ENCODE data around the gene GJC3. TPM values are rescaled to one million over a fixed set of nuclear protein-coding genes. Genes with fewer than 3 reads are reported as not detected.
"Not testable (repeated sequence)": the region's sequence is repeated elsewhere in the genome, so short reads cannot be mapped to it uniquely, and the experiment has no call there.

Gene GJC3
- total RNA-seq, 2 experiments from 2014 or later, result 0.21 TPM; not detected in 1

DNA sequence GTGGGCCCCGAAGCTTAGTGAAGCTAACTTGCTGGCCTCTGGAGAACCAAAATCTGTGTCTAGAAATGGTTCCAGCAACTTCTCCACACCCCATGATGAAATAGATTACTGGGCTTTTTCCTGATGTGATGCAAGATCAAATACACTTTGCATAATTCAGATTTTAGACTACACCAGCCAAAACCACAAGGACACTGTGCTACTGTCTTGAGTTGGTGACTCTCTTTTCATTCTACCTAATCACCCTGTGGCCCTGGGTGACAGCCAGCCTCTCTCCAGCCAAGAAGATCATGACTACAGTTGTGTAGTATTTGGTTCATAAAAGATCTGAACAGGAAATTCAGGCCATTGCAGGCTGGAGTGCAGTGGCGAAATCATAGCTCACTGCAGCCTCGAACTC is 24.2 kb upstream of the GJC3 start:
- H3K27ac Mint-ChIP-seq, result no peak overlapping the region
- H3K4me3 Mint-ChIP-seq, result no peak overlapping the region
- DNase-seq (no peak), ATAC-seq (no peak)
- peaks cover 4% of the 10 kb centered on the region for H3K4me1 Mint-ChIP-seq (ENCODE audit: low read depth)
- no peaks in the 10 kb centered on the region for H3K36me3 Mint-ChIP-seq (ENCODE audit: low read depth)
- H3K27me3 Mint-ChIP-seq (ENCODE audit: low read depth), result peaks cover 9% of the 10 kb centered on the region
- peaks cover 6% of the 10 kb centered on the region for H3K9me3 Mint-ChIP-seq (ENCODE audit: insufficient read depth)
- ChIA-PET CTCF (no interaction called here), POLR2A (no interaction called here)

DNA sequence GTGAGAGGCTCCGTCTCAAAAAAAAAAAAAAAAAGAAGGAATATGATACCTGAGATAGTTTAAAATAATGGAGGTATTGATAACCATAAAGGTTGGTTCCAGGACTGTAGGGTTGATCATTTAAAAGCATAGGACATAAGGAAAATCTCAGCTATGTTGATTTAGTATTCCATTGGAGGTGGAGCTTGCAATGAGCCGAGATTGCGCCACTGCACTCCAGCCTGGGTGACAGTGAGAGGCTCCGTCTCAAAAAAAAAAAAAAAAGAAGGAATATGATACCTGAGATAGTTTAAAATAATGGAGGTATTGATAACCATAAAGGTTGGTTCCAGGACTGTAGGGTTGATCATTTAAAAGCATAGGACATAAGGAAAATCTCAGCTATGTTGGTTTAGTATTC is 23.2 kb upstream of the GJC3 start:
- H3K4me1 Mint-ChIP-seq (ENCODE audit: low read depth); H3K9me3 Mint-ChIP-seq (ENCODE audit: insufficient read depth); H3K27ac Mint-ChIP-seq; POLR2A ChIA-PET; ATAC-seq; H3K4me3 Mint-ChIP-seq; H3K27me3 Mint-ChIP-seq (ENCODE audit: low read depth); CTCF ChIA-PET; DNase-seq; H3K36me3 Mint-ChIP-seq (ENCODE audit: low read depth): not testable (repeated sequence)

DNA sequence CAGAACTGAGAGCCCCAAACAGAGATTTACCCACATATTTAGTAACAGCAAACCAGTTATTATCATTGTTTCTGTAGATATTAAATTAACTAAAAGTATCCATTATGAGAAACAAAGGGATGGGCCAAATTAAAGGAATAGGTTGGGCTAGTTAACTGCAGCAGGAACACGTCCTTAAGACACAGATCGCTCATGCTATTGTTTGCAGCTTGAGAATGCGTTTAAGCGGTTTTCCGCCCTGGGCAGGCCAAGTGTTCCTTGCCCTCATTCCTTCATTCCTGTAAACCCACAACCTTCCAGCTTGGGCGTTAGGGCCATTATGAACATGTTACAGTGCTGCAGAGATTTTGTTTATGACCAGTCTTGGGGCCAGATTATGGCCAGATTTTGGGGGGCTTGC is 21.4 kb upstream of the GJC3 start:
- ATAC-seq; H3K36me3 Mint-ChIP-seq (ENCODE audit: low read depth); DNase-seq; H3K27ac Mint-ChIP-seq; H3K4me3 Mint-ChIP-seq; H3K27me3 Mint-ChIP-seq (ENCODE audit: low read depth); H3K4me1 Mint-ChIP-seq (ENCODE audit: low read depth); H3K9me3 Mint-ChIP-seq (ENCODE audit: insufficient read depth); POLR2A ChIA-PET: not testable (repeated sequence)
- CTCF ChIA-PET, result interaction anchor here (1.0 to 3.3 kb wide), 3 partner anchors 29 to 37 kb away, joined by 3 to 25 read pairs (median 18); partner anchors contain the start of gene TRIM4

DNA sequence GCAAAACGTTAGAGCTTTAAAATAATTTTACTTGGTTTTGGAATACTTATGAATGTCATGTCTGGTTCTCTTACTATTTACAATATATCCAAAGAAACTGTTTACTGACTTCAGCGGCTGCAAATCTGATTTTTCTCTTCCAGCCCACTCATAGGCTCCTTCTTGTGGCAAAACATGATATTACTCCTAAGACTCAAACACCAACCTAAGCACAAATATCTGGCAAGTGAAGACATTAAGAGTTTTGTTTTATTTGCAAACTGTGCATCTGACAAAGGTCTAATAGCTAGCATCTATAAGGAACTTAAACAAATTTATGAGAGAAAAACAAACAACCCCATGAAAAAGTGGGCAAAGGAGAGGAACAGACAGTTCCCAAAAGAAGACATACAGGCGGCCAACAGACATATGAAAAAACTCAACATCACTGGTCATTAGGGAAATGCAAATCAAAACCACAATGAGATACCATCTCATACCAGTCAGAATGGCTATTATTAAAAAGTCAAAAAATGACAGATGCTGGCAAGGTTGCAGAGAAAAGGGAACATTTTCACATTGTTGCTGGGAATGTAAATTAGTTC is 20.3 kb upstream of the GJC3 start:
- Mint-ChIP-seq H3K27ac (no peak overlapping the region), H3K36me3 (ENCODE audit: low read depth) (no peaks in the 10 kb centered on the region), H3K27me3 (ENCODE audit: low read depth) (peaks cover 4% of the 10 kb centered on the region), H3K9me3 (ENCODE audit: insufficient read depth) (peaks cover 6% of the 10 kb centered on the region), H3K4me3 (no peak overlapping the region), H3K4me1 (ENCODE audit: low read depth) (peaks cover 4% of the 10 kb centered on the region)
- no peak for DNase-seq
- no peak for ATAC-seq
- POLR2A ChIA-PET, result interaction anchor here (0.8 kb wide), 1 partner anchor 35 kb away, joined by 3 read pairs; no protein-coding TSS in a partner anchor
- CTCF ChIA-PET, result interaction anchor here (0.9 to 3.3 kb wide), 5 partner anchors 30 to 48 kb away, joined by 3 to 25 read pairs (median 3); partner anchors contain the start of gene TRIM4

DNA sequence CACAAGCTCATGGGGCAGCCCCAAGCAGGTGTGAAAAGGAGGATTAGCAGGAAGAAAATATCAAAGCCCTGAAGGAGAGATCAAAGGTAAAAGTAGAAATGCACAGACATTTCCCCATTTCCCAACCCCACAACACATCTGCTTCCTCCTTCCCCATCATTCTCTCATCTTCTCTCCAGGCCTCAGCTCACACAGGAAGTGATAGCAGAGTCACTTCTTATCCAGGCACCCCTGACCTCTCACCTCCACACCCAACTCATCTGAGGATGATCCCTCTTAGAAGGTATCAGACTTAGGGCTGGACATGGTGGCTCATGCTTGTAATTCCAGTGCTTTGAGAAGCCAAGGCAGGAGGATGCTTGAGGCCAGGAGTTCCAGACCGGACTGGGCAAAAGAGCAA is 18.2 kb upstream of the GJC3 start:
- no peak overlapping the region for H3K27ac Mint-ChIP-seq
- H3K4me3 Mint-ChIP-seq, result no peak overlapping the region
- POLR2A ChIA-PET, result interaction anchor here (1.2 kb wide), 1 partner anchor 28 kb away, joined by 4 read pairs; the partner anchor contains the start of gene TRIM4
- CTCF ChIA-PET, result interaction anchor here (0.7 to 3.3 kb wide), 3 partner anchors 18 to 33 kb away, joined by 3 to 25 read pairs (median 18); partner anchors contain the start of genes GJC3 and TRIM4
- peaks cover 9% of the 10 kb centered on the region for H3K4me1 Mint-ChIP-seq (ENCODE audit: low read depth)
- ATAC-seq (no peak), DNase-seq (no peak)
- peaks cover 14% of the 10 kb centered on the region for H3K27me3 Mint-ChIP-seq (ENCODE audit: low read depth)
- H3K9me3 Mint-ChIP-seq (ENCODE audit: insufficient read depth), result peaks cover 6% of the 10 kb centered on the region
- H3K36me3 Mint-ChIP-seq (ENCODE audit: low read depth), result no peaks in the 10 kb centered on the region

DNA sequence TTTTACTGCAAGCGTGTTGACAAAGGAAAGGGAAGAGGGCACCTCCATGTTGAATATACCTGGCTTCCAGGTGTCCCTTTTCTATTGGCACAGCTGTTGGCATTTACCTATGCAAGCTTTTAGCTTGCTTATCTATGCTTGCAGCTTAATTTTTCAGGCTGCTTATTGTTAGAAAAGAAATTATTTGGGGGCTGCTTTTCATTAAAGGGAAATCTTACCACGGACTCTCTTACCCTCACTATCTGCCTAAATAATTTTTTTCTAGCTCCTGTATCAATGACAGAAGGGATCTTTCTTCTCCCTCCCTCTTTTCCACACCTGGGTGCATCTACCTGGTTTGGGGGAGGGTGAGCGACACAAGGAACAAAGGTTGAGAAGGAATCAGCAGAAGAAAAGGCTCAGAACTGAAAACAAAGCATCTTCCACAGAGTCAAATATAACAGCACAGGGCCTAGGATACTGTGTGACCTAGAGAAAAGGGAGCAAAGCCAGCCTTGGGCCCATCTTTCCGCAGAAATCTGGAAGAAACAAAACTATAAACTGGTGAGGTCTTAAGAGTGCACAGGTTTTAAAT is 15.2 kb upstream of the GJC3 start:
- CTCF ChIA-PET, result interaction anchor here (1.1 to 2.5 kb wide), 3 partner anchors 15 to 35 kb away, joined by 3 to 9 read pairs (median 6); partner anchors contain the start of gene GJC3
- H3K4me3 Mint-ChIP-seq, result no peak overlapping the region
- peaks cover 15% of the 10 kb centered on the region for H3K27me3 Mint-ChIP-seq (ENCODE audit: low read depth)
- no peaks in the 10 kb centered on the region for H3K9me3 Mint-ChIP-seq (ENCODE audit: insufficient read depth)
- no peak for ATAC-seq
- no peak overlapping the region for H3K27ac Mint-ChIP-seq
- no peak for DNase-seq
- no peaks in the 10 kb centered on the region for H3K36me3 Mint-ChIP-seq (ENCODE audit: low read depth)
- POLR2A ChIA-PET, result no interaction called here
- peaks cover 9% of the 10 kb centered on the region for H3K4me1 Mint-ChIP-seq (ENCODE audit: low read depth)

DNA sequence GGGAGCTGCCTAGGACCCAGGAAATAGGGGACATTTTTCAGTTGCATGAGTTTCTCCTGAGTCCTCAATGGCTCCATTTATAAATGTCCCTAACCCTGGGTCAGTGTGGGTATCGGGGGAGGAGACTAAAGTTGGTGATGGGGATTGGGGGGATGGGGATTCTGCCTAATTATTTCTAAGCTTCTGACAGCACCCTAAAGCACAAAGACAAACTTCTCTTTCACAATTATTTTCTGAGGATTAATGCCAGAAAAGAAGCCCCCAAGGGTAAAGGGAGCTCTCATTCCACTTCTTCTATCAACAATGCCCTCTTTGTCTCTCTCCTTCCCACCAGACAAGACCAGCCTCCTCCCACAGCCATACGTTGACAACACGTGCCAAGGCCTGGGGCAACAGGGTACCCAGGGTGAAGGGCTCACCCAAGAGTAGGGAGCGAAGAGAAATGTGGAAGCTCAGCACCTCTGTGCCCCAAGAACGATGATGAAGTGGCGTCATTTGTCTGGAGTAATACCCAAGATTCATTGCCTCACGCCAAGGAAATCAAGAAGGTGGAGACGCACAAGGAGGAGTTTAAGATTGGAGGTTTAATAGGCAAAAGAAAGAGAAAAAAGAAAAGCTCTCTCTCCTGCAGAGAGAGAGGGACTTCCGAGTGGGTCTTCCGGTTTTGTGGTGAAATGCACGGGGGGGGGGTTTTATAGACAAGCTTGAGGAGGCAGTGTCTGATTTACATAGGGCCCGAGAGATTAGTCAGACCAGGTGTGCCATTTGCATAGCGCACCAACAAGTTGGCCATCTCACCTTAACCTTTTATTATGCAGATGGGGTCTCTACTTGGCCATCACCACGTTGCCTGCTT is 14.4 kb upstream of the GJC3 start:
- POLR2A ChIA-PET, result no interaction called here
- CTCF ChIA-PET, result interaction anchor here (1.1 to 2.5 kb wide), 3 partner anchors 14 to 36 kb away, joined by 3 to 9 read pairs (median 6); partner anchors contain the start of gene GJC3
- no peak overlapping the region for H3K4me3 Mint-ChIP-seq

DNA sequence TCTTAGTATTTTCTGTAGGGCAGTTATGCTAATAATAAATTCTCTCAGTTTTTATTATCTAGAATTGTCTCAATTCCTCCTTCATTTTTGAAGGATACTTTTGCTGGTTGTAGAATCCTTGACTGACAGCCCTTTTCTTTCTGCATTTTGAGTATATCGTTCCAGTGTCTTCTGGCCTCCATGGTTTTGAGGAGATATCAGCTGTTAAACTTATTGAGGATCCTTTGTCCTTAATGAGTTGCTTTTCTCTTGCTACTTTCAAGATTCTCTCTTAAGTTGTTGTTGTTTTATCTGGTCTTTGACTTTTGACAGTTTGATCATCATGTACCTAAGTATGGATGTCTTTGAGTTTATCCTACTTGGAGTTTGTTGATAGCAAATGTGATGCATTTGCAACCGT is 8.9 kb upstream of the GJC3 start:
- H3K4me3 Mint-ChIP-seq, result no peak overlapping the region
- peaks cover 12% of the 10 kb centered on the region for H3K4me1 Mint-ChIP-seq (ENCODE audit: low read depth)
- H3K9me3 Mint-ChIP-seq (ENCODE audit: insufficient read depth), result peaks cover 5% of the 10 kb centered on the region
- CTCF ChIA-PET, result interaction anchor here (1.1 to 1.4 kb wide), 4 partner anchors 9 to 413 kb away, joined by 3 to 5 read pairs (median 4); partner anchors contain the start of gene GJC3
- POLR2A ChIA-PET, result interaction anchor here (2.2 kb wide), 1 partner anchor 19 kb away, joined by 7 read pairs; the partner anchor contains the start of gene TRIM4
- DNase-seq (no peak), ATAC-seq (no peak)
- no peak overlapping the region for H3K27ac Mint-ChIP-seq
- H3K36me3 Mint-ChIP-seq (ENCODE audit: low read depth), result peaks cover 3% of the 10 kb centered on the region
- peaks cover 28% of the 10 kb centered on the region for H3K27me3 Mint-ChIP-seq (ENCODE audit: low read depth)

More for the DNA sequence above, 14.4 kb upstream of the GJC3 start:
- no peak overlapping the region for H3K27ac Mint-ChIP-seq
- peaks cover 5% of the 10 kb centered on the region for H3K9me3 Mint-ChIP-seq (ENCODE audit: insufficient read depth)
- peaks cover 19% of the 10 kb centered on the region for H3K27me3 Mint-ChIP-seq (ENCODE audit: low read depth)
- no peak for DNase-seq
- H3K36me3 Mint-ChIP-seq (ENCODE audit: low read depth), result no peaks in the 10 kb centered on the region
- H3K4me1 Mint-ChIP-seq (ENCODE audit: low read depth), result peaks cover 9% of the 10 kb centered on the region
- ATAC-seq, result no peak

DNA sequence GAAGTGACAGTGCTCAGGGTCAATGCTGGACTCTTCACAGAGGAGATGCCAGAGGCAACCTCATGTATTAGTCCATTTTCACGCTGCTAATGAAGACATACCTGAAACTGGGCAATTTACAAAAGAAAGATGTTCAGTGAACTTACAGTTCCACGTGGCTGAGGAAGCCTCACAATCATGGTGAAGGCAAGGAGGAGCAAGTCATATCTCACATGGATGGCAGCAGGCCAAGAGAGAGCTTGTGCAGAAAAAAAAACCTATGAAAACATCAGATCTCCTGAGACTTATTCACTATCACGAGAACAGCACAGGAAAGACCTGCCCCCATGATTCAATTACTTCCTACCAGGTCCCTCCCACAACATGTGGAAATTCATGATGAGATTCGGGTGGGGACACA is 5.6 kb upstream of the GJC3 start:
- CTCF ChIA-PET; POLR2A ChIA-PET; H3K4me3 Mint-ChIP-seq; H3K36me3 Mint-ChIP-seq (ENCODE audit: low read depth); H3K27ac Mint-ChIP-seq; DNase-seq; H3K9me3 Mint-ChIP-seq (ENCODE audit: insufficient read depth); ATAC-seq: not testable (repeated sequence)
- Mint-ChIP-seq H3K4me1 (ENCODE audit: low read depth) (peaks cover 16% of the 10 kb centered on the region), H3K27me3 (ENCODE audit: low read depth) (peaks cover 22% of the 10 kb centered on the region)

DNA sequence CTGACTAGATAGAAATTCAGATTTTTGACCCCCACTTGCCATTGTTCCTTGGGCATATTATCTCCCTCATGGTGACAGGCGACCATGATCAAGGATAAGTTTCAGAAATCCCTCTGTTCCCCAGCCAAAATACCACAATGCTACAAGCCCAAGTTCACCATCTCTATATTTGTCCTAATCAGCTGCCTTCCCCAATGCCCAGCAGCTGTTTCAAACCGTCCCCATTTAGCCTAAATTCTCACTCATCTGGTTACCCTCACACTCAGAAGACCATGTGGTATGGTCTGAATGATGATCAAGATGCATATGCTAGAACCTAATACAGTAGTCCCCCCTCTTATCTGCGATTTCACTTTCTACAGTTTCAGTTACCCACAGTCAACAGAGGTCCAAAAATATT is 956 bp upstream of the GJC3 start:
- no peaks in the 10 kb centered on the region for H3K9me3 Mint-ChIP-seq (ENCODE audit: insufficient read depth)
- ATAC-seq (no peak), DNase-seq (no peak)
- peaks cover 28% of the 10 kb centered on the region for H3K27me3 Mint-ChIP-seq (ENCODE audit: low read depth)
- ChIA-PET POLR2A (no interaction called here), CTCF (interaction anchor here (1.1 to 3.0 kb wide), 6 partner anchors 11 to 122 kb away, joined by 3 to 29 read pairs (median 8); partner anchors contain the start of gene TRIM4)
- no peak overlapping the region for H3K27ac Mint-ChIP-seq
- peaks cover 30% of the 10 kb centered on the region for H3K4me1 Mint-ChIP-seq (ENCODE audit: low read depth)
- H3K4me3 Mint-ChIP-seq, result no peak overlapping the region
- H3K36me3 Mint-ChIP-seq (ENCODE audit: low read depth), result no peaks in the 10 kb centered on the region

DNA sequence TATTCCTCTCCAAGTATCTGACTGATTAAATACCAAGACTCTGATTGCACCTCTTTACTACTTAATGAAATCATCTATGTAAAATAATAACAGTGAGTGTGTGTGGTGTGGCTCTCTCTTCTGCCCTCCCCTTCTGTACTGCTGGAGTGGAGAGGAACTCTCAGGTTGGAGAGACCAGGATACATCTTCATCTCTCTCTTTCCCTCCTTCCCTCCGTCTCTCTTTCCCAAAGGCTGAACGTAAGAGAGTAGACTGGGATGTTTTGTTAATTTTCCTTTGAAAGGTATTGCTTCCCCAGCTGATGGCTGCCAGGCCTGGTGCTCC is 272 bp upstream of the GJC3 start:
- Mint-ChIP-seq H3K4me3 (peak overlapping the region; percentile 63), H3K27ac (peak overlapping the region; percentile 6), H3K27me3 (ENCODE audit: low read depth) (peaks cover 26% of the 10 kb centered on the region), H3K9me3 (ENCODE audit: insufficient read depth) (no peaks in the 10 kb centered on the region), H3K4me1 (ENCODE audit: low read depth) (peaks cover 24% of the 10 kb centered on the region), H3K36me3 (ENCODE audit: low read depth) (no peaks in the 10 kb centered on the region)
- POLR2A ChIA-PET, result interaction anchor here (0.6 to 1.7 kb wide), 2 partner anchors 10 to 160 kb away, joined by 5 to 13 read pairs; partner anchors contain the start of gene TRIM4
- DNase-seq (no peak), ATAC-seq (peak; percentile 53)
- CTCF ChIA-PET, result interaction anchor here (0.6 to 3.0 kb wide), 12 partner anchors 8 to 123 kb away, joined by 3 to 29 read pairs (median 6); partner anchors contain the start of gene TRIM4

Data from activated CD8-positive, alpha-beta T cell treated with anti-CD3 and anti-CD28 coated beads, Interleukin-2, amount 10 ng/mL, durations not matched to agents 7 days and 5 days (primary cell).